HEK293T (cell line): Measurements from ENCODE around the gene MMP17.
A peak's percentile ranks its signal among the peaks of the same experiment; 100 is the strongest.
"Not testable (repeated sequence)": the region's sequence is repeated elsewhere in the genome, so short reads cannot be mapped to it uniquely, and the experiment has no call there.

Experiments used
- CTCF ChIA-PET: fragments of 350-600 bp; formaldehyde crosslinking; extraction: SDS; loops from one replicate; lab custom pipeline; 2021; ENCODE audit warnings: antibody characterized with exemption, inconsistent platforms; lab: Yijun Ruan, JAX
- POLR2A ChIA-PET: fragments of 350-600 bp; formaldehyde crosslinking; extraction: SDS; loops from one replicate; lab custom pipeline; 2020; ENCODE audit warnings: antibody characterized with exemption, inconsistent platforms; lab: Yijun Ruan, JAX
- DNase-seq: peaks from one replicate; pipeline ENCODE4 v3.0.0; 2012; ENCODE audit warnings: mixed read lengths; ENCODE audit errors: extremely low spot score
- ARNT ChIP-seq: fragments of 450-650 bp; IDR thresholded peaks from 2 replicates; pipeline ENCODE4 v1.6.1; 2017; ENCODE audit warnings: mild to moderate bottlenecking
- BHLHE40 ChIP-seq: fragments of 450-650 bp; IDR thresholded peaks from 2 replicates; pipeline ENCODE4 v1.6.1; 2016; ENCODE audit warnings: mild to moderate bottlenecking, moderate library complexity, borderline replicate concordance
- CTBP1 ChIP-seq: fragments of 450-650 bp; IDR thresholded peaks from 2 replicates; pipeline ENCODE4 v1.6.1; 2016; ENCODE audit warnings: borderline replicate concordance
- ELF4 ChIP-seq: fragments of 450-650 bp; IDR thresholded peaks from 2 replicates; pipeline ENCODE4 v1.6.1; 2017; ENCODE audit warnings: antibody characterized with exemption
- FOXA1 ChIP-seq: fragments of 450-650 bp; IDR thresholded peaks from 2 replicates; pipeline ENCODE4 v1.6.1; 2016; ENCODE audit warnings: mild to moderate bottlenecking
- FOXK2 ChIP-seq: fragments of 450-650 bp; IDR thresholded peaks from 2 replicates; pipeline ENCODE4 v1.6.1; 2016; ENCODE audit warnings: mild to moderate bottlenecking
- FOXM1 ChIP-seq: fragments of 450-650 bp; IDR thresholded peaks from 2 replicates; pipeline ENCODE4 v1.6.1; 2017; ENCODE audit warnings: mild to moderate bottlenecking, borderline replicate concordance
- HDGF ChIP-seq: fragments of 450-650 bp; IDR thresholded peaks from 2 replicates; pipeline ENCODE4 v1.6.1; 2017; ENCODE audit warnings: antibody characterized with exemption, borderline replicate concordance
- L3MBTL2 ChIP-seq: fragments of 450-650 bp; conservative IDR thresholded peaks from 2 replicates; pipeline ENCODE4 v1.6.1; 2016; ENCODE audit warnings: mild to moderate bottlenecking
- LEF1 ChIP-seq: fragments of 450-650 bp; IDR thresholded peaks from 2 replicates; pipeline ENCODE4 v1.6.1; 2017; ENCODE audit warnings: mild to moderate bottlenecking, borderline replicate concordance
- SP1 ChIP-seq: fragments of 450-650 bp; IDR thresholded peaks from 2 replicates; pipeline ENCODE4 v1.6.1; 2017
- SUZ12 ChIP-seq: fragments of 450-650 bp; IDR thresholded peaks from 2 replicates; pipeline ENCODE4 v1.6.1; 2016; ENCODE audit warnings: mild to moderate bottlenecking
- TARDBP ChIP-seq: fragments of 450-650 bp; IDR thresholded peaks from 2 replicates; pipeline ENCODE4 v1.6.1; 2016
- ZNF384 ChIP-seq: fragments of 450-650 bp; IDR thresholded peaks from 2 replicates; pipeline ENCODE4 v1.6.1; 2016
- TF ChIP-seq, protein P1 (sequence below): fragments of 450-650 bp; IDR thresholded peaks from 2 replicates; pipeline ENCODE4 v1.6.1; 2016

Gene MMP17

DNA sequence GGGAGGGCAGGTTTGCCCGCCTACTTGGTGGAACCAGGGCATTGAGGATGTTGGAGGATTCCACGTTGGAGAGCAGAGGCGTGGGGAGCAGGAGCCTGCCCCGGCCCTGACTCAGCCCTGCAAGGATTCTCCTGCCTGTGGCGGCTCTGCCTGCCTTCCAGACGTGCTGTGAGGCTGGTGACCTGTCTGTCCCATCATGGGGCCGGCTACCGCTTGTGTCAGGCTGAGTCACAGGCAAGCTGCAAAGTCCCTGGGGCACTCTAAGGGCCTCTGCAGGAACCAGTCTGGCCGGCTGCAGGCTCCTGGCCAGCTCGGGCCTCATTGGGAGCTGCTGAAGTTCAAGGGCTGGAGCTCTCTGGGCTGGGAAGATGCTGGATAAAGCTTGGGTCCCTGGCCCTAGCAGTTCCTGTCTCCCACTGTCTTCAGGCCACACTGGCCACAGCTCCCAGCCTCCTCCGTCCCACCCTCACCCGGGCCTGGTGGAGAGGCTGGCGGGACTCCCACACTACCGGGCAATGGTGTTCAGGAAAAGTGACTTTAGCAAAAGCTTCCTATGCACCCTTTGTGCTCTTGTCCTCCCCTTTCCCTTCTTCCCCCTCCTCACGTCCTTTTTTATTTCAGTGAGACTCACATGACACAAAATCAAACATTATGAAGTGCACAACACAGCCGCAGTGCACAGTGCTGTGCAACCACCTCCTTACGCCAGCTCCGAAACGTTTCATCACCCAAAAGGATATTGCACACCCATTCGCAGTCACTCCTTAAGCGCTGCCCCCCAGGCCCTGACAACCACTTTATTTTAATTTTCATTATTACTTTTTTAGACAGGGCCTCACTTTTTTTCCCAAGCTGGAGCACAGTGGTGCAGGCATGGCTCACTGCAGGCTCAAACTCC is 44.2 kb downstream of the MMP17 start:
- TF ChIP-seq BHLHE40, result no peak
- no peak for TF ChIP-seq CTBP1
- TF ChIP-seq L3MBTL2, result no peak
- TF ChIP-seq ELF4, result no peak
- TF ChIP-seq, protein P1, sequence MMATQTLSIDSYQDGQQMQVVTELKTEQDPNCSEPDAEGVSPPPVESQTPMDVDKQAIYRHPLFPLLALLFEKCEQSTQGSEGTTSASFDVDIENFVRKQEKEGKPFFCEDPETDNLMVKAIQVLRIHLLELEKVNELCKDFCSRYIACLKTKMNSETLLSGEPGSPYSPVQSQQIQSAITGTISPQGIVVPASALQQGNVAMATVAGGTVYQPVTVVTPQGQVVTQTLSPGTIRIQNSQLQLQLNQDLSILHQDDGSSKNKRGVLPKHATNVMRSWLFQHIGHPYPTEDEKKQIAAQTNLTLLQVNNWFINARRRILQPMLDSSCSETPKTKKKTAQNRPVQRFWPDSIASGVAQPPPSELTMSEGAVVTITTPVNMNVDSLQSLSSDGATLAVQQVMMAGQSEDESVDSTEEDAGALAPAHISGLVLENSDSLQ, result no peak
- no peak for TF ChIP-seq FOXK2
- no peak for TF ChIP-seq FOXM1
- TF ChIP-seq HDGF, result no peak
- no peak for TF ChIP-seq LEF1
- no peak for TF ChIP-seq FOXA1
- no peak for TF ChIP-seq ARNT
- TF ChIP-seq ZNF384, result no peak
- no peak for TF ChIP-seq TARDBP
- no peak for TF ChIP-seq SP1
- ChIA-PET POLR2A (no interaction called here), CTCF (no interaction called here)
- peak; percentile 12 for DNase-seq

DNA sequence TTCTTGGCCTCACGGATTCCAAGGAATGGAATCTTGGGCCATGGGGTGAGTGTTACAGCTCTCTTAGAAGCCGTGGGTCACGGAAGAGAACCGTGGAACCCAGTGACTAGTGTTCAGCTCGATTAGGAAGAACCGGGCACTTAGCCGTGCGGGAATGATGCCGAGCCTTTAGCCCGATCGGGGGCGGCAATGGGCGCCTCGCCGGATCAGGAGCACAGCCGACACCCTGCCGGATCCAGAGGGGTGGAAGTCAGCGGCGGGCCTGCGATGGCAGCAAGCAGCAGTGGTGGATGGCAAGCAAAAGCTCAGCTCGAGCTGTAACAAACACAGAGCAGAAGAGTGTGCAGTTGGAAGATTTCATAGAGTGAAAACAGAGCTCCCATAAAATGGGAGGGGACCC is 45.1 kb downstream of the MMP17 start:
- POLR2A ChIA-PET, result no interaction called here
- no peak for TF ChIP-seq ZNF384
- TF ChIP-seq FOXK2, result no peak
- no peak for TF ChIP-seq LEF1
- TF ChIP-seq CTBP1, result no peak
- DNase-seq, result no peak
- CTCF ChIA-PET, result no interaction called here

DNA sequence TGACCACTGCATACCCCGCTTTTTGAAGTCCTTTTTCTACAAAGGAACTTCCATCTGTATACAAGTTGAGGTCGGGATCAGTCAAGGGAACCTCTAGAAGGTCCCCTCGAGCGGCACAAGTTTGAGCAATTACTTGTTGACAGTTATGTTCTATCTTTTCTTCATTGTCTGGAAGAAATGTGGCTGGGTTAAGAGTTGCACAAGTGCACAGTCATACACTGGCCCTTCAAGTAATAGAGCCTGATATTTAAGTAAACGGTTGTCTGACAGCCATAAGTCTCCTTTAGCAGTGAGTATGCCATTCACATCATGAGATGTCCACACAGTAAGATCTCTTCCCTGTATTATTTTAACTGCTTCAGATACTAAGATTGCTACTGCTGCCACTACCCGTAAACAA is 46.8 kb downstream of the MMP17 start:
- CTCF ChIA-PET, POLR2A ChIA-PET: not testable (repeated sequence)

DNA sequence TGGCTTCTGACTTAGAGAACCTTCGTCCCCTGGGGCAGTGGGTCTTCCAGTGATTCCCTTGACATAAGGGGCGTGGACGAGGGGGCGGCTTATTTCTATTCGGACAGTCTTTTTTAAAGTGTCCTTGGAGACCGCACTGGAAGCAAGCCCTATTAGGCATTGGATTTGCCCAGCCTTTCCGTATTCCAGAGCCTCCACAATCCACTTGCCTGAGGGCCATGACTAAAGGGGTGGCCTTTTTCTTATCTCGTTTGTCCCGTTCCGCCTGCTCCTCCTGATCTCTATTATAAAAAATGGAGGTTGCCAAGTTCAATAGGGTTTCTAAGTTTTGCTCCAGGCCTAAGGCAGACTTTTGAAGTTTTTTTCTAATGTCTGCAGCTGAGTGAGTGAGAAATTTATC is 49.0 kb downstream of the MMP17 start:
- POLR2A ChIA-PET, DNase-seq, CTCF ChIA-PET: not testable (repeated sequence)

More for the DNA sequence above, 46.8 kb downstream of the MMP17 start:
- not testable (repeated sequence) for DNase-seq

DNA sequence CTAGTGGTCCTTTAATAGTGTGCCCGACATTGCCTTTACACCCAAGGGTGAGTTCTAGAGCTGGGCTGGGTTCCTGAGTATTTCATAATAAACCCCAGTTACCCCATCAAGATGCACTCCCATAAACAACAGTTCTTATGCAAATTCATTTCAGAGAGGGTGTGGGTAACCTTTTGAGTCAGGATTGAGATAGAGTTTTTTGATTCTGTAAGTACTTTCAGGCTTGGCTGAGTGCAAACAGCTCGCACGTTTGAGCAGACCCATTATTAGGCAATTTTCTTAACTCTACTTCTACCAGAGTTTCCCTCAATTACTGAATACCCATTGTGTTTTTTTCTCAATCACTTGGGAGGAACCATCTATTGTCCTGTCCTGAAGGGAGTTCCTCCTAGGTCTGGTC is 50.2 kb downstream of the MMP17 start:
- CTCF ChIA-PET, DNase-seq, POLR2A ChIA-PET: not testable (repeated sequence)

DNA sequence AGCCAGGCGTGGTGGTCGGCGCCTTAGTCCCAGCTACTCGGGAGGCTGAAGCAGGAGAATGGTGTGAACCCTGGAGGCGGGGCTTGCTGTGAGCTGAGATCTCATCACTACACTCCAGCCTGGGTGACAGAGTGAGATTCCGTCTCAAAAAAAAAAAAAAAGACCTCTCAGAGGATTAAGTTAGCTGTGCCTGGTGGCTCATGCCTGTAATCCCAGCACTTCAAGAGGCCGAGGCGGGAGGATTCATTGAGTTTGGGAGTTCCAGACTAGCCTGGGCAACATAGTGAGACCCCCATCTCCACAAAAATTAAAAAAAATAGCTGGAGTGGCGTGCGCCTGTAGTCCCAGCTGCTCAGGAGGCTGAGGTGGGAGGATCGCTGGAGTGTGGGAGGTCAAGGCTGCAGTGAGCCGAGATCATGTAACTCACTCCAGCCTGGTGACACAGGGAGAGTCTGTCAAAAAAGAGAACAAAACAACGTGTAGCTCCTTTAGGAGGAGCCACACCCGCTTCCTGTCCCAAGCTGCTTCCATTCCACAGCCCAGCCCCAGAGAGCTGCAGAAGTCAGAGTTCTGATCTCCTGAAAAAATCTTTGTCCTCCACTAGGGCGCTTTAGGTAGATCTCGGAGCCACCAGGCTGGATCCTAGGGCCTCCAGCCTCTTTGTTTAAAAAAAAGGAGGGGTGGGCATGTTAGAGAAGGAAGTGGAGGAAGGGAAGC is 54.8 kb downstream of the MMP17 start:
- ChIA-PET POLR2A (no interaction called here), CTCF (interaction anchor here (0.6 kb wide), 1 partner anchor 11 kb away, joined by 3 read pairs; no protein-coding TSS in a partner anchor)
- no peak for TF ChIP-seq SUZ12
- DNase-seq, result peak; percentile 14

DNA sequence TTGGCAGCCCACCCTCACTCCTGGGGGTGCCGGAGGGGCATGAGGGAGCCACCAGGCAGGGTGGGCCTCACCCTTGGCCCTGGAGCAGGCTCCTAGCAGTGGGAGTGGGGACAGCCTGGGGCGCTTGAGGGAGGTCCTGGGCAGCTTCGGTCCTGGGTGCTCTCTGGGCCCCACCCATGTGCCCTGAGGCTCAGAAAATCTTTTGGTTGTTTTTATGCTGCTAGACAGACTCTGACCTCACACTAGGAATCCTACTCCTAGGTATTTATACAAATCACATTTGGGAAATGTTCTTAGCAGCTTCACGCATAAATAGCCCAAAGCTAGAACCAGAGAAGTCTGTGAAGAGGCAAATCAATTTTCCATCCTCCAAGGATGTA is 55.3 kb downstream of the MMP17 start:
- ChIA-PET CTCF (interaction anchor here (0.6 kb wide), 1 partner anchor 10 kb away, joined by 3 read pairs; no protein-coding TSS in a partner anchor), POLR2A (no interaction called here)
- TF ChIP-seq BHLHE40, result no peak
- TF ChIP-seq LEF1, result no peak
- no peak for TF ChIP-seq CTBP1
- TF ChIP-seq HDGF, result no peak
- no peak for TF ChIP-seq SP1
- TF ChIP-seq L3MBTL2, result no peak
- TF ChIP-seq ARNT, result no peak
- no peak for TF ChIP-seq SUZ12
- peak; percentile 3 for DNase-seq

DNA sequence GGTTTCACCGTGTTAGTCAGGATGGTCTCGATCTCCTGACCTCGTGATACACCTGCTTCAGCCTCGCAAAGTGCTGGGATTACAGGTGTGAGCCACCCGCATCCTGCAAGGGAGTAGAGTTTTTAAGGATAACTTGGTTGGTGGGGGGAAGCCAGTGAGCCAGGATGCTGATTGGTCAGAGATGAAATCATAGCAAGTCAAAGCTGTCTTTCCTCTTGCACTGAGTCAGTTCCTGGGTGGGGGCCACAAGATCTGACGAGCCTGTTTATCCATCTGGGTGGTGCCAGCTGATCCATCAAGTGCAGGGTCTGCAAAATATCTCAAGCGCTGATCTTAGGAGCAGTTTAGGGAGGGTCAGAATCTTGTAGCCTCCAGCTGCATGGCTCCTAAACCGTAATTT is 56.9 kb downstream of the MMP17 start:
- DNase-seq, POLR2A ChIA-PET, CTCF ChIA-PET: not testable (repeated sequence)

DNA sequence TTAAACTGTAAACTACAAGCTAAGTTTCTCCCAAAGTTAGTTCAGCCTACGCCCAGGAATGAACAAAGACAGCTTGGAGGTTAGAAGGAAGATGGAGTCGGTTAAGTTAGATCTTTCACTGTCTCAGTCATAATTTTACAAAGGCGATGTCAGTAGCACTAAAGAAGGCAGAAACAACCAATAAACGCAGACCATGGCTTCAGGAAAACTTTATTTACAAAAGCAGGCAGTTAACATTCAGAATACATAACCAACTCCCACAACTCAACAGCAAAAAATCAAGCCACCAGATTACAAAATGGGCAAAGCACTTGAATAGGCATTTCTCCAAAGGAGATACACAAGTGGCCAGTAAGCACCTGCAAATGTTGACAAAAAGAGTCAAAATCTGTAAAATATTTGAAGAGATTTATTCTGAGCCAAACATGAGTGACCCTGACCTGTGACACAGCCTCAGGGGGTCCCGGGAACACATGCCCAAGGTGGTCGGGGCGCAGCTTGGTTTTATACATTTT is 57.4 kb downstream of the MMP17 start:
- POLR2A ChIA-PET, result no interaction called here
- no peak for TF ChIP-seq ARNT
- TF ChIP-seq FOXM1, result no peak
- TF ChIP-seq, protein P1, result no peak
- TF ChIP-seq ZNF384, result no peak
- no peak for TF ChIP-seq BHLHE40
- no peak for DNase-seq
- CTCF ChIA-PET, result no interaction called here

DNA sequence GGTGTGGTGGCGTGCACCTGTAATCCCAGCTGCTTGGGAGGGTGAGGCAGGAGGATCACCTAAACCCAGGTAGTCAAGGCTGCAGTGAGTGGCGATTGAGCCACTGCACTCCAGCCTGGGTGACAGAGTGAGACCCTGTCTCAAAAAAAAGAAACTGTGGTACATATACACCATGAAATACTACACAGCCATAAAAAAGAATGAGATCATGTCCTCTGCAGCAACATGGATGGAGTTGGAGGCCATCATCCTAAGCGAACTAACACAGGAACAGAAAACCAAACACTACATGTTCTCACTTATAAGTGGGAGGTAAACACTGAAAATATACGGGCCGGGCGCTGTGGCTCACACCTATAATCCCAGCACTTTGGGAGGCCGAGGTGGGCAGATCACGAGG is 63.5 kb downstream of the MMP17 start:
- CTCF ChIA-PET, POLR2A ChIA-PET: not testable (repeated sequence)

More for the DNA sequence above, 63.5 kb downstream of the MMP17 start:
- DNase-seq, result not testable (repeated sequence)
